Fibroblast of the aortic adventitia (primary cell): ENCODE measurements around the gene FRMD4B. TPM values are rescaled to one million over a fixed set of nuclear protein-coding genes. Genes with fewer than 3 reads are reported as not detected.

ENCODE experiments used
- DNase-seq: peaks from one replicate; pipeline ENCODE4 v3.0.0-alpha.2; 2010; ENCODE audit warnings: low read depth
- H3K4me3 ChIP-seq: 2 replicates; pipeline ENCODE4 v1.5.1; 2011; ENCODE audit warnings: low read depth, mild to moderate bottlenecking, control low read depth, low read length, moderate library complexity
- CTCF ChIP-seq: IDR thresholded peaks from 2 replicates; pipeline ENCODE4 v1.5.1; 2011; ENCODE audit warnings: mild to moderate bottlenecking, low read length, control low read depth, inconsistent platforms; ENCODE audit not compliant: insufficient read depth
- total RNA-seq: library from RNA; depleted of rRNA; stranded (reverse); fragments of >200 nt; gene quantifications from 2 replicates; pipeline ENCODE4 v1.2.3, GENCODE V29; 2012; ENCODE audit warnings: low replicate concordance

The FRMD4B gene
- total RNA-seq, 1 donor = 0.81 TPM

DNA sequence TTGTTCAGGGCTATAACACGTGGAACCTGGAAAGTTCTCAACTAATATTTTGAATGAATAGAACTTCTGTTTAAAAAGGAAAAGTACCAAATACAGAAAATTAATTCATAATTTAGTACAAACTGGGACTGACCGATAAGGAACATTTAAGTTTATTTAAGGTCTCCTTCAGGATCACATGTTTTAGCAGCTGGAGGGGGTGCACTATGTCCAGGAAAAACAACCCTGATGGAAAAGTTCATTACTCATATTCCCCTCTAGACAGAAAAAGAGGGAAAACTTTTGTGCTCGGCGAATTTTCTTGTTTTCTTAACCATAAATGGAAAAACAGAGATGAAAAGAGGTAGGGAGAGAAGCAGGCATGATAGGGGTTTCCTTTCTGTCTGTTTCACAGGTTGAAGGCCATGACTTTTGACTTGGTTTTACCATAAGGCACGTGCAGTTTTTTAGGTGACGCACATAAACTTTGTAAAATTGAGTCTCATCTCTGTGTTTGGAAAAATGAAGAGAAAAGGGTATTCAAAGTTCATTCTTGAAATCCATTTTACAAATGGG lies 26.5 kb downstream of the FRMD4B start:
- no peak overlapping the region for H3K4me3 ChIP-seq
- TF ChIP-seq CTCF = no peak
- no peak for DNase-seq

DNA sequence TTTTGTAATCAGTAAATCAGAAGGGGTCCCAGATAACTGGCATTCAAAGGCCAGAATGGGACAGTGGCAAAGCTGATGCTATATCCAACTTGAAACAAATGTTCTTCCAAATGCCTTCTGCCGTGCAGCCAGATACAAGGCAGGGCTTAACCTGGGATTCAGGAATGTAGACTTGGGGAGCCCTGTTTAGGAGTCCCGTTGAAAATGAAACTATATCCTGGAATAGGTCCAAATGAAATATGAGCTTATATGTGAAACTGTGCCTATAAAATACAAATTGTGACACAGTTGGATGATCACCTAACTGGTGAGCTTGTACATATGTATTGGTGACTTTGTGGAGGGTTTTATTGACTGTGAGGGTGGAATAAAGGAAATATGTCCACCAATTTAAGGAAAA lies 28.7 kb downstream of the FRMD4B start:
- no peak overlapping the region for H3K4me3 ChIP-seq
- no peak for TF ChIP-seq CTCF
- no peak for DNase-seq

GRCh38 chr3:69354948-69355347 lies 30.9 kb downstream of the FRMD4B start:
- peak; percentile 5 for DNase-seq
- no peak for TF ChIP-seq CTCF
- H3K4me3 ChIP-seq = no peak overlapping the region

DNA sequence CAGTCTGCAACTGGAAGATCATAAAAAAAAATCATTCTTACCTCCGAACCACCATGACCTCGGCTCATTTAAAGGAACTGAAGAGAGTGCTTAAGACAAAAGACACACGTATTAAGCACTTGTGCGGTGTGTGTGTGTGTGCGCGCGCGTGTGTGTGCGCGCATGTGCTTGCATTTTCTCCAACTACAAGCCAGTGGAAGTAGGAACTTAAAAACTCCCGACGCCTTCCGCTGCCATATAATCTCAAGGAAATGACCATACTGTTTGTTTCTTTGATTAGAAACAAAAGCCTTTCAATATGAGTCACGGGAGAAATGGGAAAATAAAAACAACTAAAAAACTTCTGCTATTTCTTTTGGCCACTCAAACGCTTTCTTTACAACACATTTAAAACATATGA lies 32.4 kb downstream of the FRMD4B start:
- TF ChIP-seq CTCF = no peak
- no peak overlapping the region for H3K4me3 ChIP-seq
- DNase-seq = no peak

DNA sequence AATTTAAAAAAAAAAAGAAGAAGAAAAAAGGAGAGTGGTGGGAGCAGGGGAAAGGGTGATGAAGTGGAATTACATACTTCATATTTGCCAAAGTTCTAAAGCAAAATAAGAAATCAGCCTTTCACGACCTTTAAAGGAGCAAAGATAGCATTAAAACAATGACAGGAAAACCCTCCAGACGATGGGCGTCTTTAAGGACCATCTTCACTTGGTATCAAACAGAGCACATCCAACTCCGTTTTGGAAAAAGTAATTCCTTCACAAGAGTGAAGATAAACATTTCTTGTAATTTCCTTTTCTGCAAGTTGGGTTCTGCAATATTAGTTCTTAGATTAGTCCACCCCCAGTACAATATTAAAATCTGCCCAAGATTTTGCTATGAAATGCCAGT lies 32.8 kb downstream of the FRMD4B start:
- no peak overlapping the region for H3K4me3 ChIP-seq
- no peak for TF ChIP-seq CTCF
- no peak for DNase-seq

- TF ChIP-seq CTCF = no peak
- H3K4me3 ChIP-seq = no peak overlapping the region
- DNase-seq = no peak
These were observed 33.4 kb downstream of the FRMD4B start for GRCh38 chr3:69352305-69353087.

- DNase-seq = no peak
- TF ChIP-seq CTCF = no peak
- no peak overlapping the region for H3K4me3 ChIP-seq
These were observed 42.0 kb downstream of the FRMD4B start for GRCh38 chr3:69343875-69344274.
